Neural cell (in vitro differentiated cells): ENCODE data around the gene CEACAM19. TPM values are rescaled to one million over a fixed set of nuclear protein-coding genes. Genes with fewer than 3 reads are reported as not detected.

ENCODE experiments used
- H2AFZ ChIP-seq: fragments of 200-600, 300-800 bp; sonication (generic), shearing (Covaris generic); 2 replicates; pipeline ENCODE4 v1.6.0; 2014; ENCODE audit warnings: low read depth, mild to moderate bottlenecking, antibody characterized with exemption, low read length, moderate library complexity
- H3F3A ChIP-seq: fragments of 200-600 bp; shearing (Covaris generic); 2 replicates; pipeline ENCODE4 v1.6.1; 2016; ENCODE audit warnings: mild to moderate bottlenecking, moderate library complexity, mixed read lengths, antibody characterized with exemption, low read length; ENCODE audit not compliant: insufficient read depth, poor library complexity, severe bottlenecking
- H3K27ac ChIP-seq: fragments of 200-600, 300-800 bp; sonication (generic), shearing (Covaris generic); 2 replicates; pipeline ENCODE4 v1.5.1; 2014; ENCODE audit warnings: mild to moderate bottlenecking, low read length, moderate library complexity
- H3K27me3 ChIP-seq: fragments of 300-800, 200-600 bp; sonication (generic), shearing (Covaris generic); 2 replicates; pipeline ENCODE4 v1.6.0; 2014; ENCODE audit warnings: mild to moderate bottlenecking, low read depth, low read length, moderate library complexity; ENCODE audit not compliant: insufficient read depth
- H3K36me3 ChIP-seq: fragments of 300-800, 200-600 bp; sonication (generic), shearing (Covaris generic); 2 replicates; pipeline ENCODE4 v1.5.1; 2014; ENCODE audit warnings: mild to moderate bottlenecking, antibody characterized with exemption, low read length, moderate library complexity; ENCODE audit not compliant: insufficient read depth
- H3K4me2 ChIP-seq: fragments of 300-800, 200-600 bp; sonication (generic), shearing (Covaris generic); 2 replicates; pipeline ENCODE4 v1.6.0; 2014; ENCODE audit warnings: mild to moderate bottlenecking, low read length
- H3K4me3 ChIP-seq: fragments of 300-800, 200-600 bp; sonication (generic), shearing (Covaris generic); 2 replicates; pipeline ENCODE4 v1.5.1; 2014; ENCODE audit warnings: mild to moderate bottlenecking, low read length, moderate library complexity
- H3K79me2 ChIP-seq: fragments of 200-600 bp; shearing (Covaris generic); replicated peaks from 2 replicates; pipeline ENCODE4 v1.6.0; 2014; ENCODE audit warnings: mild to moderate bottlenecking, low read length, moderate library complexity; ENCODE audit not compliant: insufficient read depth
- H3K9ac ChIP-seq: fragments of 300-800, 200-600 bp; sonication (generic), shearing (Covaris generic); 2 replicates; pipeline ENCODE4 v1.6.1; 2016; ENCODE audit warnings: mild to moderate bottlenecking, low read length, mixed read lengths
- H3K9me2 ChIP-seq: fragments of 200-600 bp; shearing (Covaris generic); 2 replicates; pipeline ENCODE4 v1.6.1; 2016; ENCODE audit warnings: mild to moderate bottlenecking, low read length, mixed read lengths; ENCODE audit not compliant: insufficient read depth
- H3K9me3 ChIP-seq: fragments of 200-600, 300-800 bp; sonication (generic), shearing (Covaris generic); 2 replicates; pipeline ENCODE4 v1.6.1; 2016; ENCODE audit warnings: mild to moderate bottlenecking, mixed run types, low read length, moderate library complexity, mixed read lengths
- H4K20me1 ChIP-seq: fragments of 200-600 bp; shearing (Covaris generic); 2 replicates; pipeline ENCODE4 v1.6.1; 2016; ENCODE audit warnings: mild to moderate bottlenecking, mixed run types; ENCODE audit not compliant: insufficient read depth
- EP300 ChIP-seq: fragments of 450-650 bp; conservative IDR thresholded peaks from 2 replicates; pipeline ENCODE4 v1.6.1; 2014; ENCODE audit warnings: antibody characterized with exemption, mild to moderate bottlenecking, moderate library complexity; ENCODE audit not compliant: poor library complexity, severe bottlenecking
- EZH2 ChIP-seq: fragments of 200-600, 300-800 bp; shearing (Covaris generic), sonication (generic); IDR thresholded peaks from 2 replicates; pipeline ENCODE4 v1.6.1; 2014; ENCODE audit warnings: antibody characterized with exemption, low read length, borderline replicate concordance, mild to moderate bottlenecking; ENCODE audit not compliant: insufficient read depth, poor library complexity, severe bottlenecking
- MXI1 ChIP-seq: fragments of 450-650 bp; conservative IDR thresholded peaks from 2 replicates; pipeline ENCODE4 v1.6.1; 2014; ENCODE audit warnings: antibody characterized with exemption, mild to moderate bottlenecking; ENCODE audit not compliant: poor library complexity, severe bottlenecking
- POLR2AphosphoS5 ChIP-seq: IDR thresholded peaks from 2 replicates; pipeline ENCODE4 v1.6.1; 2012
- RAD21 ChIP-seq: fragments of 450-650 bp; conservative IDR thresholded peaks from 2 replicates; pipeline ENCODE4 v1.6.1; 2014; ENCODE audit warnings: antibody characterized with exemption, mild to moderate bottlenecking, moderate library complexity
- SMC3 ChIP-seq: fragments of 450-650 bp; conservative IDR thresholded peaks from 2 replicates; pipeline ENCODE4 v1.6.1; 2014; ENCODE audit warnings: antibody characterized with exemption, mild to moderate bottlenecking, moderate library complexity; ENCODE audit not compliant: poor library complexity
- TAF1 ChIP-seq: IDR thresholded peaks from 2 replicates; pipeline ENCODE4 v1.6.1; 2012; ENCODE audit warnings: low read depth
- polyA plus RNA-seq: library from polyadenylated mRNA; depleted of rRNA; stranded (reverse); fragments of >200 nt; gene quantifications from 2 replicates; pipeline ENCODE4 v1.2.3, GENCODE V29; 2014
- TF ChIP-seq, protein P1 (sequence below): IDR thresholded peaks from 2 replicates; pipeline ENCODE4 v1.6.1; 2012; ENCODE audit warnings: borderline replicate concordance
- TF ChIP-seq, protein P2 (sequence below): fragments of 450-650 bp; IDR thresholded peaks from 2 replicates; pipeline ENCODE4 v1.5.1; 2014; ENCODE audit warnings: antibody characterized with exemption, mild to moderate bottlenecking, moderate library complexity; ENCODE audit not compliant: poor library complexity, severe bottlenecking

Gene CEACAM19
- polyA plus RNA-seq, 1 donor from 2014 or later: 1.9 TPM

DNA sequence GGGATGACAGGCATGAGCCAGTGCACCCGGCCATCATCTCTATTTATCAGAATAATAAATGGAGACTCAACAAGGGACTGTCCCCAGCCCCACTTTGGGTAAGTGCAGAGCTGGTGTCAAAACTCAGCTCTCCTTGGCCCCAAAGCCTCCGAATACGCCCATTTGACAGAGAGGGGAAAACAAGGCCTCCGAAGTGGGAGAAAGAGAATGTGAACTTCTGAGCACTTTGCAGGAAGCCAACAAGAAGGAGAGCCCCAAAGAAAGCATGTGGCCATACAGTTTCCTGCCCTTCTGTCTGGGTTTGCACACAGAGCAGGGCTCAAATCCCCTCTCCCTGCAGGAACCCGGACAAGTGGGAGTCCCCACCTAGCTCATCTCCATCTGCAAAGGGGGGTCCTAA lies 29.3 kb downstream of the CEACAM19 start:
- Histone ChIP-seq H3K79me2 (no peaks in the 10 kb centered on the region), H4K20me1 (no peaks in the 10 kb centered on the region), H3K27ac (no peak overlapping the region), H3K4me2 (no peak overlapping the region), H3K9me3 (no peaks in the 10 kb centered on the region), H3K9ac (no peak overlapping the region), H3K4me3 (no peak overlapping the region), H3F3A (no peaks in the 10 kb centered on the region), H2AFZ (no peak overlapping the region), H3K36me3 (no peaks in the 10 kb centered on the region), H3K27me3 (no peaks in the 10 kb centered on the region), H3K9me2 (no peaks in the 10 kb centered on the region)
- TF ChIP-seq, protein P1, sequence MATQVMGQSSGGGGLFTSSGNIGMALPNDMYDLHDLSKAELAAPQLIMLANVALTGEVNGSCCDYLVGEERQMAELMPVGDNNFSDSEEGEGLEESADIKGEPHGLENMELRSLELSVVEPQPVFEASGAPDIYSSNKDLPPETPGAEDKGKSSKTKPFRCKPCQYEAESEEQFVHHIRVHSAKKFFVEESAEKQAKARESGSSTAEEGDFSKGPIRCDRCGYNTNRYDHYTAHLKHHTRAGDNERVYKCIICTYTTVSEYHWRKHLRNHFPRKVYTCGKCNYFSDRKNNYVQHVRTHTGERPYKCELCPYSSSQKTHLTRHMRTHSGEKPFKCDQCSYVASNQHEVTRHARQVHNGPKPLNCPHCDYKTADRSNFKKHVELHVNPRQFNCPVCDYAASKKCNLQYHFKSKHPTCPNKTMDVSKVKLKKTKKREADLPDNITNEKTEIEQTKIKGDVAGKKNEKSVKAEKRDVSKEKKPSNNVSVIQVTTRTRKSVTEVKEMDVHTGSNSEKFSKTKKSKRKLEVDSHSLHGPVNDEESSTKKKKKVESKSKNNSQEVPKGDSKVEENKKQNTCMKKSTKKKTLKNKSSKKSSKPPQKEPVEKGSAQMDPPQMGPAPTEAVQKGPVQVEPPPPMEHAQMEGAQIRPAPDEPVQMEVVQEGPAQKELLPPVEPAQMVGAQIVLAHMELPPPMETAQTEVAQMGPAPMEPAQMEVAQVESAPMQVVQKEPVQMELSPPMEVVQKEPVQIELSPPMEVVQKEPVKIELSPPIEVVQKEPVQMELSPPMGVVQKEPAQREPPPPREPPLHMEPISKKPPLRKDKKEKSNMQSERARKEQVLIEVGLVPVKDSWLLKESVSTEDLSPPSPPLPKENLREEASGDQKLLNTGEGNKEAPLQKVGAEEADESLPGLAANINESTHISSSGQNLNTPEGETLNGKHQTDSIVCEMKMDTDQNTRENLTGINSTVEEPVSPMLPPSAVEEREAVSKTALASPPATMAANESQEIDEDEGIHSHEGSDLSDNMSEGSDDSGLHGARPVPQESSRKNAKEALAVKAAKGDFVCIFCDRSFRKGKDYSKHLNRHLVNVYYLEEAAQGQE: no peak
- TF ChIP-seq MXI1 (no peak), POLR2AphosphoS5 (no peak), RAD21 (no peak), TAF1 (no peak), EZH2 (no peak), SMC3 (no peak), EP300 (no peak)
- TF ChIP-seq, protein P2, sequence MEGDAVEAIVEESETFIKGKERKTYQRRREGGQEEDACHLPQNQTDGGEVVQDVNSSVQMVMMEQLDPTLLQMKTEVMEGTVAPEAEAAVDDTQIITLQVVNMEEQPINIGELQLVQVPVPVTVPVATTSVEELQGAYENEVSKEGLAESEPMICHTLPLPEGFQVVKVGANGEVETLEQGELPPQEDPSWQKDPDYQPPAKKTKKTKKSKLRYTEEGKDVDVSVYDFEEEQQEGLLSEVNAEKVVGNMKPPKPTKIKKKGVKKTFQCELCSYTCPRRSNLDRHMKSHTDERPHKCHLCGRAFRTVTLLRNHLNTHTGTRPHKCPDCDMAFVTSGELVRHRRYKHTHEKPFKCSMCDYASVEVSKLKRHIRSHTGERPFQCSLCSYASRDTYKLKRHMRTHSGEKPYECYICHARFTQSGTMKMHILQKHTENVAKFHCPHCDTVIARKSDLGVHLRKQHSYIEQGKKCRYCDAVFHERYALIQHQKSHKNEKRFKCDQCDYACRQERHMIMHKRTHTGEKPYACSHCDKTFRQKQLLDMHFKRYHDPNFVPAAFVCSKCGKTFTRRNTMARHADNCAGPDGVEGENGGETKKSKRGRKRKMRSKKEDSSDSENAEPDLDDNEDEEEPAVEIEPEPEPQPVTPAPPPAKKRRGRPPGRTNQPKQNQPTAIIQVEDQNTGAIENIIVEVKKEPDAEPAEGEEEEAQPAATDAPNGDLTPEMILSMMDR: no peak

DNA sequence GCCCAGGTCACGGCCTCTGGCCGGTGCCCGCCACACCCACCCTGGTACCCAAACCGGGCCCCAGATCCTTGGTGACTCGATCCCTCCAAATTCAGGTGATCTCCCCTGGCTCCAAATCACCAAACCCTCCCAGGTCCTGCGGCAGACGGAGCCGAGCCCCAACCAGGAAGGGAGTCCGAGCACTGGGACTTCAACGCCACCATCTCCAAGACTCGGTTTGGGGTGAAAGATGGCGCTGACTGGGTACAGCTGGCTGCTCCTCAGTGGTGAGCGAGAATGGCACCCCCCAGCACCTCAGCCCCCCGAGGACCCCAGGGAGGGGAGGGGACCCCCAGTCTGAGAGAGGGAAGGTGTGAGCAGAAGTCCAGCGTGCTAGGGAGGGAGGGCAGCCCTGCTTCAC lies 29.9 kb downstream of the CEACAM19 start:
- Histone ChIP-seq H4K20me1 (no peaks in the 10 kb centered on the region), H3K9me3 (no peaks in the 10 kb centered on the region), H3K36me3 (no peaks in the 10 kb centered on the region), H3F3A (no peaks in the 10 kb centered on the region), H3K4me2 (no peak overlapping the region), H3K4me3 (no peak overlapping the region), H3K9me2 (no peaks in the 10 kb centered on the region), H3K9ac (no peak overlapping the region), H3K27ac (no peak overlapping the region), H2AFZ (no peak overlapping the region), H3K79me2 (no peaks in the 10 kb centered on the region), H3K27me3 (no peaks in the 10 kb centered on the region)
- TF ChIP-seq EZH2 (no peak), SMC3 (no peak), MXI1 (no peak), TAF1 (no peak), POLR2AphosphoS5 (no peak), RAD21 (no peak), EP300 (no peak)
- TF ChIP-seq, protein P1: no peak
- TF ChIP-seq, protein P2: no peak
